ENCODE results near the gene MEOX2. TPM values are rescaled to one million over a fixed set of nuclear protein-coding genes. Genes with fewer than 3 reads are reported as not detected.

MEOX2 gene
- total RNA-seq (2014; rRNA removed), result not detected in 2 replicates
- not detected for Bru-seq, nascent RNA
- not detected for BruChase-seq, experiment 1, labeled RNA remaining after a 6-hour chase
- BruChase-seq, experiment 2, labeled RNA remaining after a 2-hour chase, result percentile 1 among the genes with signal in this experiment
- long read RNA-seq, result 0 reads

GRCh38 chr7:15686295-15686956 lies at the start of gene MEOX2:
MEOX2 (minus strand) TSS chr7:15686683; CDS start chr7:15686402, 281 bp downstream.
- no peak for ATAC-seq
- intact Hi-C loops (cut with micrococcal nuclease), result no loop called here
- ChIA-PET POLR2A (ENCODE audit: unreplicated experiment) (no interaction called here), CTCF (no interaction called here)
- Histone ChIP-seq H3K9ac (ENCODE audit: low read length) (no peak within 1 kb of the TSS), H3K27ac (ENCODE audit: low read length) (no peak within 1 kb of the TSS), H2AFZ (ENCODE audit: low read length) (no peak within 1 kb of the TSS), H3K9me2 (replicated peaks; ENCODE audit: low read length) (no peaks in the 10 kb centered on the region), H3K4me2 (ENCODE audit: low read length) (no peak within 1 kb of the TSS), H3K4me3 (ENCODE audit: low read length) (no peak within 1 kb of the TSS), H3K36me3 (ENCODE audit: low read depth, low read length) (no peaks in the 10 kb centered on the region), H4K20me1 (ENCODE audit: low read length) (no peaks in the 10 kb centered on the region), H3K4me1 (ENCODE audit: insufficient read depth, low read length) (no peaks in the 10 kb centered on the region), H3K79me2 (ENCODE audit: low read length) (no peaks in the 10 kb centered on the region), H3F3A (ENCODE audit: low read length, unreplicated experiment) (no peaks in the 10 kb centered on the region), H3K27me3 (ENCODE audit: low read length) (peaks cover 6% of the 10 kb centered on the region; the same call in 1 of the 2 replicates), H3K9me3 (ENCODE audit: low read length) (no peaks in the 10 kb centered on the region)
- no TSS peak for BruUV-seq (replicated peaks)
- TF ChIP-seq EZH2 (IDR thresholded peaks at IDR 0.05; ENCODE audit: low read length, unreplicated experiment) (no peak), CTCF (conservative IDR thresholded peaks at IDR 0.05; ENCODE audit: low read depth, low read length) (no peak), EZH2phosphoT487 (IDR thresholded peaks at IDR 0.05; ENCODE audit: borderline replicate concordance, low read length) (no peak)
- no peak for DNase-seq

- Histone ChIP-seq H3K4me3 (ENCODE audit: low read length) (no peak overlapping the region), H3K4me1 (ENCODE audit: insufficient read depth, low read length) (no peaks in the 10 kb centered on the region), H3K9me2 (replicated peaks; ENCODE audit: low read length) (no peaks in the 10 kb centered on the region), H3K9ac (ENCODE audit: low read length) (no peak overlapping the region), H3K27ac (ENCODE audit: low read length) (no peak overlapping the region), H3K27me3 (ENCODE audit: low read length) (no peaks in the 10 kb centered on the region; the same call in 1 of the 2 replicates), H3K36me3 (ENCODE audit: low read depth, low read length) (no peaks in the 10 kb centered on the region), H3K4me2 (ENCODE audit: low read length) (no peak overlapping the region), H2AFZ (ENCODE audit: low read length) (no peak overlapping the region), H3K79me2 (ENCODE audit: low read length) (no peaks in the 10 kb centered on the region), H3K9me3 (ENCODE audit: low read length) (no peaks in the 10 kb centered on the region), H3F3A (ENCODE audit: low read length, unreplicated experiment) (no peaks in the 10 kb centered on the region), H4K20me1 (ENCODE audit: low read length) (0 out of 2 replicates have a peak, but pooled peaks cover 4% of the 10 kb centered on the region)
- no TSS peak for BruUV-seq (replicated peaks)
- ChIA-PET POLR2A (ENCODE audit: unreplicated experiment) (no interaction called here), CTCF (interaction anchor here (1.5 kb wide), 1 partner anchor 9 kb away, joined by 4 read pairs; no protein-coding TSS in a partner anchor)
- DNase-seq, result no peak
- ATAC-seq, result no peak
- TF ChIP-seq CTCF (conservative IDR thresholded peaks at IDR 0.05; ENCODE audit: low read depth, low read length), result no peak
- no peak for TF ChIP-seq EZH2 (IDR thresholded peaks at IDR 0.05; ENCODE audit: low read length, unreplicated experiment)
- no peak for TF ChIP-seq EZH2phosphoT487 (IDR thresholded peaks at IDR 0.05; ENCODE audit: borderline replicate concordance, low read length)
- intact Hi-C loops (cut with micrococcal nuclease), result loop anchor here (10.0 kb wide), 1 partner anchor 535 kb away; no protein-coding TSS in a partner anchor
Measured at GRCh38 chr7:15729746-15730145, 43.3 kb upstream of the MEOX2 start.

- no peak overlapping the region for H3K9ac ChIP-seq (ENCODE audit: low read length)
- no peaks in the 10 kb centered on the region for H3K79me2 ChIP-seq (ENCODE audit: low read length)
- H3K9me3 ChIP-seq (ENCODE audit: low read length), result no peaks in the 10 kb centered on the region
- ATAC-seq, result no peak
- ChIA-PET CTCF (no interaction called here), POLR2A (ENCODE audit: unreplicated experiment) (no interaction called here)
- H4K20me1 ChIP-seq (ENCODE audit: low read length), result no peaks in the 10 kb centered on the region
- H3K4me2 ChIP-seq (ENCODE audit: low read length), result no peak overlapping the region
- no peak overlapping the region for H2AFZ ChIP-seq (ENCODE audit: low read length)
- H3K9me2 ChIP-seq (replicated peaks; ENCODE audit: low read length), result no peaks in the 10 kb centered on the region
- H3K4me1 ChIP-seq (ENCODE audit: insufficient read depth, low read length), result no peaks in the 10 kb centered on the region
- no TSS peak for BruUV-seq (replicated peaks)
- no peak for DNase-seq
- no peak overlapping the region for H3K4me3 ChIP-seq (ENCODE audit: low read length)
- no peaks in the 10 kb centered on the region for H3K27me3 ChIP-seq (ENCODE audit: low read length)
- TF ChIP-seq EZH2 (IDR thresholded peaks at IDR 0.05; ENCODE audit: low read length, unreplicated experiment) (no peak), CTCF (conservative IDR thresholded peaks at IDR 0.05; ENCODE audit: low read depth, low read length) (no peak), EZH2phosphoT487 (IDR thresholded peaks at IDR 0.05; ENCODE audit: borderline replicate concordance, low read length) (no peak)
- H3K27ac ChIP-seq (ENCODE audit: low read length), result no peak overlapping the region
- no peaks in the 10 kb centered on the region for H3F3A ChIP-seq (ENCODE audit: low read length, unreplicated experiment)
- H3K36me3 ChIP-seq (ENCODE audit: low read depth, low read length), result no peaks in the 10 kb centered on the region
- intact Hi-C loops (cut with micrococcal nuclease), result loop anchor here (10.0 kb wide), 1 partner anchor 530 kb away; no protein-coding TSS in a partner anchor
Measured at GRCh38 chr7:15725051-15725450, 38.6 kb upstream of the MEOX2 start.

All from PC-3 (cell line).